ENCODE measurements around the gene HNRNPC. TPM values are rescaled to one million over a fixed set of nuclear protein-coding genes. Genes with fewer than 3 reads are reported as not detected.
"Not testable (repeated sequence)": the region's sequence is repeated elsewhere in the genome, so short reads cannot be mapped to it uniquely, and the experiment has no call there.

Gene HNRNPC
- polyA plus RNA-seq, 1 donor: 668 TPM

- H3K4me1 ChIP-seq (ENCODE audit: control insufficient read depth, insufficient read depth, low read length): peaks cover 7% of the 10 kb centered on the region
- WGBS (ENCODE audit: insufficient coverage, low lambda C conversion rate): 80% methylated on average over 1 of the region's 1 CpG
- H3K27me3 ChIP-seq (ENCODE audit: control insufficient read depth, insufficient read depth, low read length): no peaks in the 10 kb centered on the region
- no peaks in the 10 kb centered on the region for H3K9me3 ChIP-seq (ENCODE audit: control insufficient read depth, low read depth, low read length)
- H3K27ac ChIP-seq (ENCODE audit: low read length): no peak overlapping the region
- H3K36me3 ChIP-seq (ENCODE audit: control insufficient read depth, insufficient read depth, low read length): peaks cover 79% of the 10 kb centered on the region
- H3K4me3 ChIP-seq (ENCODE audit: low read length): no peak overlapping the region
- DNase-seq: no peak
Measured at GRCh38 chr14:21261824-21262223, 7.4 kb downstream of the HNRNPC start.

GRCh38 chr14:21258889-21259787 lies 10.1 kb downstream of the HNRNPC start:
- 93% methylated on average over 4 of the region's 5 CpGs for WGBS (ENCODE audit: insufficient coverage, low lambda C conversion rate)
- Histone ChIP-seq H3K27me3 (ENCODE audit: control insufficient read depth, insufficient read depth, low read length) (no peaks in the 10 kb centered on the region), H3K27ac (ENCODE audit: low read length) (no peak overlapping the region), H3K36me3 (ENCODE audit: control insufficient read depth, insufficient read depth, low read length) (peaks cover 81% of the 10 kb centered on the region), H3K4me3 (ENCODE audit: low read length) (no peak overlapping the region), H3K9me3 (ENCODE audit: control insufficient read depth, low read depth, low read length) (no peaks in the 10 kb centered on the region), H3K4me1 (ENCODE audit: control insufficient read depth, insufficient read depth, low read length) (peaks cover 4% of the 10 kb centered on the region)
- DNase-seq: no peak

GRCh38 chr14:21258005-21258888 lies 11.0 kb downstream of the HNRNPC start:
- Histone ChIP-seq H3K4me3 (ENCODE audit: low read length) (no peak overlapping the region), H3K27me3 (ENCODE audit: control insufficient read depth, insufficient read depth, low read length) (no peaks in the 10 kb centered on the region), H3K9me3 (ENCODE audit: control insufficient read depth, low read depth, low read length) (no peaks in the 10 kb centered on the region), H3K27ac (ENCODE audit: low read length) (no peak overlapping the region), H3K4me1 (ENCODE audit: control insufficient read depth, insufficient read depth, low read length) (peaks cover 4% of the 10 kb centered on the region), H3K36me3 (ENCODE audit: control insufficient read depth, insufficient read depth, low read length) (peaks cover 76% of the 10 kb centered on the region)
- DNase-seq: no peak
- WGBS (ENCODE audit: insufficient coverage, low lambda C conversion rate): no CpG with 5 or more reads among the region's 10 CpGs

- DNase-seq: no peak
- Histone ChIP-seq H3K27ac (ENCODE audit: low read length) (no peak overlapping the region), H3K27me3 (ENCODE audit: control insufficient read depth, insufficient read depth, low read length) (no peaks in the 10 kb centered on the region), H3K36me3 (ENCODE audit: control insufficient read depth, insufficient read depth, low read length) (peaks cover 75% of the 10 kb centered on the region), H3K4me3 (ENCODE audit: low read length) (no peak overlapping the region), H3K4me1 (ENCODE audit: control insufficient read depth, insufficient read depth, low read length) (peaks cover 1% of the 10 kb centered on the region), H3K9me3 (ENCODE audit: control insufficient read depth, low read depth, low read length) (no peaks in the 10 kb centered on the region)
- no CpG with 5 or more reads among the region's 7 CpGs for WGBS (ENCODE audit: insufficient coverage, low lambda C conversion rate)
Measured at GRCh38 chr14:21257394-21257909, 11.8 kb downstream of the HNRNPC start.

GRCh38 chr14:21256539-21257393 lies 12.5 kb downstream of the HNRNPC start:
- no peaks in the 10 kb centered on the region for H3K9me3 ChIP-seq (ENCODE audit: control insufficient read depth, low read depth, low read length)
- DNase-seq: no peak
- 100% methylated on average over 2 of the region's 10 CpGs for WGBS (ENCODE audit: insufficient coverage, low lambda C conversion rate)
- H3K27me3 ChIP-seq (ENCODE audit: control insufficient read depth, insufficient read depth, low read length): no peaks in the 10 kb centered on the region
- no peak overlapping the region for H3K4me3 ChIP-seq (ENCODE audit: low read length)
- peaks cover 74% of the 10 kb centered on the region for H3K36me3 ChIP-seq (ENCODE audit: control insufficient read depth, insufficient read depth, low read length)
- H3K27ac ChIP-seq (ENCODE audit: low read length): no peak overlapping the region
- no peaks in the 10 kb centered on the region for H3K4me1 ChIP-seq (ENCODE audit: control insufficient read depth, insufficient read depth, low read length)

- not testable (repeated sequence) for DNase-seq; H3K27me3 ChIP-seq (ENCODE audit: control insufficient read depth, insufficient read depth, low read length); H3K27ac ChIP-seq (ENCODE audit: low read length); H3K9me3 ChIP-seq (ENCODE audit: control insufficient read depth, low read depth, low read length); H3K4me3 ChIP-seq (ENCODE audit: low read length); H3K4me1 ChIP-seq (ENCODE audit: control insufficient read depth, insufficient read depth, low read length)
- WGBS (ENCODE audit: insufficient coverage, low lambda C conversion rate): no CpG with 5 or more reads among the region's 8 CpGs
- peaks cover 73% of the 10 kb centered on the region for H3K36me3 ChIP-seq (ENCODE audit: control insufficient read depth, insufficient read depth, low read length)
Measured at GRCh38 chr14:21256102-21256447, 13.2 kb downstream of the HNRNPC start.

- no peak for DNase-seq
- WGBS (ENCODE audit: insufficient coverage, low lambda C conversion rate): 100% methylated on average over 1 of the region's 4 CpGs
- no peaks in the 10 kb centered on the region for H3K9me3 ChIP-seq (ENCODE audit: control insufficient read depth, low read depth, low read length)
- H3K36me3 ChIP-seq (ENCODE audit: control insufficient read depth, insufficient read depth, low read length): peaks cover 72% of the 10 kb centered on the region
- no peaks in the 10 kb centered on the region for H3K27me3 ChIP-seq (ENCODE audit: control insufficient read depth, insufficient read depth, low read length)
- H3K4me3 ChIP-seq (ENCODE audit: low read length): no peak overlapping the region
- no peak overlapping the region for H3K27ac ChIP-seq (ENCODE audit: low read length)
- H3K4me1 ChIP-seq (ENCODE audit: control insufficient read depth, insufficient read depth, low read length): no peaks in the 10 kb centered on the region
Measured at GRCh38 chr14:21255385-21256101, 13.7 kb downstream of the HNRNPC start.

- 100% methylated on average over 1 of the region's 2 CpGs for WGBS (ENCODE audit: insufficient coverage, low lambda C conversion rate)
- no peak for DNase-seq
- H3K4me3 ChIP-seq (ENCODE audit: low read length): no peak overlapping the region
- H3K9me3 ChIP-seq (ENCODE audit: control insufficient read depth, low read depth, low read length): no peaks in the 10 kb centered on the region
- H3K4me1 ChIP-seq (ENCODE audit: control insufficient read depth, insufficient read depth, low read length): no peaks in the 10 kb centered on the region
- no peak overlapping the region for H3K27ac ChIP-seq (ENCODE audit: low read length)
- peaks cover 62% of the 10 kb centered on the region for H3K36me3 ChIP-seq (ENCODE audit: control insufficient read depth, insufficient read depth, low read length)
- no peaks in the 10 kb centered on the region for H3K27me3 ChIP-seq (ENCODE audit: control insufficient read depth, insufficient read depth, low read length)
Measured at GRCh38 chr14:21252149-21252548, 17.1 kb downstream of the HNRNPC start.

- no peaks in the 10 kb centered on the region for H3K4me1 ChIP-seq (ENCODE audit: control insufficient read depth, insufficient read depth, low read length)
- no peak overlapping the region for H3K4me3 ChIP-seq (ENCODE audit: low read length)
- H3K36me3 ChIP-seq (ENCODE audit: control insufficient read depth, insufficient read depth, low read length): peaks cover 56% of the 10 kb centered on the region
- H3K27me3 ChIP-seq (ENCODE audit: control insufficient read depth, insufficient read depth, low read length): no peaks in the 10 kb centered on the region
- WGBS (ENCODE audit: insufficient coverage, low lambda C conversion rate): no CpG with 5 or more reads among the region's 5 CpGs
- no peaks in the 10 kb centered on the region for H3K9me3 ChIP-seq (ENCODE audit: control insufficient read depth, low read depth, low read length)
- no peak for DNase-seq
- no peak overlapping the region for H3K27ac ChIP-seq (ENCODE audit: low read length)
Measured at GRCh38 chr14:21251215-21251614, 18.0 kb downstream of the HNRNPC start.

All from large intestine (tissue), 3 donors.